NAMALWA (cell line): Measurements from ENCODE around the gene C2orf69.
A peak's percentile ranks its signal among the peaks of the same experiment; 100 is the strongest.

ENCODE experiments used
- DNase-seq: peaks from one replicate; pipeline ENCODE4 v3.0.0-alpha.2; 2015; ENCODE audit warnings: low spot score

Gene C2orf69

GRCh38 chr2:199968126-199968525, 57.0 kb downstream of the C2orf69 start:
- no peak for DNase-seq

- no peak for DNase-seq
These were observed 61.1 kb downstream of the C2orf69 start for GRCh38 chr2:199972088-199972626.

DNA sequence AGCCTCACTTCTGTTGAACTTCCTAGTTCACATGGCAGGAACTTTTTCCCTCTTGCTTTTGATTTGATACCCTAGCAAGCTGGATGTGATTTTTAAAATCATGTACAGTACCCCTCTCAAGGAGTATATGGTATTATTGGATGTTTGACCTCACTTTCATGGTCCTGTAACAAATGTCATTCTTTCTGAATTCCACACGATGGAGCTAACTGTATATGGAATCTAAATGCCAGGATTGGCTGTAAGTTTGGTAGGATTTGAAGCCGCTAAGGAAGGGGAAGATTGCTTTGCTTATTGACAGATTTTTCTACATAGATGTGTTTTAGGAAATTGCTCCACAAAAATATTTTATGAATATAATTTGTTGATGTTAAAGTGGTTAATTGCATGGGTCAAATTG, 62.6 kb downstream of the C2orf69 start:
- peak; percentile 21 for DNase-seq

DNA sequence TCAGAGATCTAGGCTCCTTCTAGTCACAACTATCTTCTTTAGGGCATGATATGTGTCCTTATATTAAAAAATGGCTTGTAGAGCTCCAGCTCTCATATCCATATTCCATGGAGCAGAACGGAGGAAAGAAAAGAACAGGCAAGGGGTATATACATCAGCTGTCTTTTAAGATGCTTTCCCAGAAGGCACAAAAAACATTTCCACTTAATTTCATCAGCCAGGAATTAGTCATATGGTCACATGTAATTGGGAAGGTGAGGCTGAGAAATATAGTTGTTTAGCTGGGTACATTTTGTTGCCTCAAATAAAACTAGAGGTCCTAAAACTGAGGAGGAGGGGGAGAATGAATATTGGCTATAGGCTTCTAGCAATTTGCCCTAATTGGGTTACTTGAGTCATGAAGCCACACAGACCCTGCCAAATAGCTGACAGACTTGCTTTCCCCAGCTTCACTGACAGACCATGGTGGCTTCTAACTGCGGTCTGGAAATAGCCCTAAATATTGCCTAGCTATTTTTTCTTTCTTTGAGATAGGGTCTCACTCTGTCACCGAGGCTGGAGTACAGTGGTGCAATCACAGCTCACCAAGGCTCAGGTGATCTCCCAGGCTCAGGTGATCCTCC, 64.3 kb downstream of the C2orf69 start:
- DNase-seq: no peak
